Right lobe of liver (tissue), 6 donors: ENCODE results near the gene SCNN1G. TPM values are rescaled to one million over a fixed set of nuclear protein-coding genes. Genes with fewer than 3 reads are reported as not detected.
A peak's percentile ranks its signal among the peaks of the same experiment; 100 is the strongest.

Source experiments
- ATAC-seq, 4 donors: fragments of 200-7000 bp; cut with Tn5 transposase; one replicate each; pipeline ENCODE4 v1.9.1; 2020; ENCODE audit warnings: mild to moderate bottlenecking in 4 of 4, moderate library complexity in 4 of 4
- DNase-seq, 3 donors: peaks; one replicate each; pipeline ENCODE4 v3.0.0-alpha.2; 2020
- H3K27ac ChIP-seq, 3 donors: fragments of 200-600 bp; one replicate each; pipeline ENCODE4 v1.8.0; 2022
- H3K27me3 ChIP-seq, 2 donors: fragments of 200-600 bp; one replicate each; pipeline ENCODE4 v1.8.0; 2022
- H3K36me3 ChIP-seq, 4 donors: fragments of 200-600 bp; sonication (generic) in 1 of 4; one replicate each; pipeline versions ENCODE4 v1.5.1 to v1.8.0; 2017 to 2022; ENCODE audit warnings: control low read depth in 1 of 4
- H3K4me1 ChIP-seq, 4 donors: fragments of 200-600 bp; sonication (generic) in 1 of 4; one replicate each; pipeline versions ENCODE4 v1.5.1 to v1.8.0; 2017 to 2022; ENCODE audit warnings: control low read depth in 1 of 4
- H3K4me3 ChIP-seq, 3 donors: fragments of 200-600 bp; one replicate each; pipeline ENCODE4 v1.8.0; 2022
- H3K9me3 ChIP-seq, 4 donors: fragments of 200-600 bp; sonication (generic) in 1 of 4; one replicate each; pipeline versions ENCODE4 v1.5.1 to v1.8.0; 2017 to 2022; ENCODE audit warnings: control low read depth in 1 of 4
- CTCF ChIP-seq, 4 donors: fragments of 200-600 bp in 3 of 4; fragments of 450-650 bp in 1 of 4; IDR thresholded peaks; one replicate each; pipeline versions ENCODE4 v1.5.1 to v1.8.0; 2016 to 2022; ENCODE audit warnings: antibody characterized with exemption in 4 of 4, mild to moderate bottlenecking in 2 of 4
- POLR2A ChIP-seq: fragments of 450-650 bp; IDR thresholded peaks from one replicate; pipeline ENCODE4 v1.6.1; 2017; ENCODE audit warnings: antibody characterized with exemption, mild to moderate bottlenecking
- WGBS: methylation state at CpG from one replicate; pipeline ENCODE4 v1.1.6; 2018; ENCODE audit warnings: low coverage, low lambda C conversion rate; ENCODE audit not compliant: insufficient coverage; ENCODE audit errors: missing lambda C conversion rate; 5-methylcytosine and 5-hydroxymethylcytosine counted together
- intact Hi-C, 2 donors: fragments of 100-400 bp; cut with DNase I; formaldehyde crosslinking; loops; one replicate each; pipeline versions ENCODE4 v1.11.2 to v1.14.1; 2022
- total RNA-seq, 6 experiments: library from RNA; depleted of rRNA in 2 of 6; stranded (reverse); fragments of >200 nt in 2 of 6; fragmentation: NEBNext Ultra II Directional in 3 of 6; extraction: Animal tissue kit (Norgen Biotek cat#: 25700) in 3 of 6; gene quantifications; one replicate each; pipeline versions ENCODE4 v1.1.0 to v1.2.4, GENCODE V29; 2016 to 2023
- donor health status: DM: no; HTN: yes; CAD: no.
- donor health status: DM: no; HTN: no; CAD: no.
- donor health status: DM: no; HTN: no; CAD: no.
- donor health status: DM: no; HTN: yes; CAD: no.
- donor health status: DM: no; HTN: yes; CAD: no.

The SCNN1G gene
- total RNA-seq, 6 experiments from 2014 or later: not detected

DNA sequence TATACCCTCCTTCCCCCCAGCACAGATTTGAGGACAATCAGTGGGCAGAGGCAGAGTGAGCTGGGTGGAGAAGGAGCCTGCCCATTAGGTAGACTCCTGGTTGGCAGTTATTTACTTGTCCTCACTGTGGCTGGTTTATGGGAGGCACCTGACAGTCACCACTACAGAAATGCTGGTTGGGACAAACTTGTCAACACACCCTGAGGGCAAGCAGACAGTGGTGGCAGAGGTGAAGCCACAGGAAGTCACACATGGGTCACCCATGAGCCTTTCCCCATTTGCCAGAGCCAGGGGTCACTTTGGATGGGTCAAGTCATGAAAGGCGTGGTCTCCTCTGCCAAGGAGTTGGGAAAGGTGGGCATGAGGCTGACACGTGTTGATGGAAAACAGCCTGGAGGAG lies 6.4 kb downstream of the SCNN1G start:
- Histone ChIP-seq H3K36me3 (no peaks in the 10 kb centered on the region), H3K27me3 (no peaks in the 10 kb centered on the region), H3K4me3 (no peak overlapping the region), H3K9me3 (no peaks in the 10 kb centered on the region), H3K27ac (no peak overlapping the region), H3K4me1 (no peaks in the 10 kb centered on the region)
- ATAC-seq (no peak), DNase-seq (no peak)
- WGBS: 40% methylated on average over 2 of the region's 2 CpGs
- intact Hi-C loops: loop anchor here (10.0 kb wide), 1 partner anchor 246 kb away; no protein-coding TSS in a partner anchor
- TF ChIP-seq CTCF (IDR thresholded peaks at IDR 0.05): no peak
- TF ChIP-seq POLR2A: no peak

GRCh38 chr16:23194497-23195221 lies 12.1 kb downstream of the SCNN1G start:
- Histone ChIP-seq H3K4me3 (no peak overlapping the region), H3K27ac (no peak overlapping the region), H3K36me3 (no peaks in the 10 kb centered on the region), H3K27me3 (no peaks in the 10 kb centered on the region), H3K9me3 (no peaks in the 10 kb centered on the region), H3K4me1 (no peaks in the 10 kb centered on the region)
- TF ChIP-seq CTCF (IDR thresholded peaks at IDR 0.05): no peak
- no peak for TF ChIP-seq POLR2A
- ATAC-seq (peak in 1 of 4 donors; percentile 66), DNase-seq (no peak)
- intact Hi-C loops: loop anchor here in 1 of 2 donors (10.0 kb wide), 1 partner anchor 300 kb away; no protein-coding TSS in a partner anchor
- WGBS: 52% methylated on average over 8 of the region's 9 CpGs

DNA sequence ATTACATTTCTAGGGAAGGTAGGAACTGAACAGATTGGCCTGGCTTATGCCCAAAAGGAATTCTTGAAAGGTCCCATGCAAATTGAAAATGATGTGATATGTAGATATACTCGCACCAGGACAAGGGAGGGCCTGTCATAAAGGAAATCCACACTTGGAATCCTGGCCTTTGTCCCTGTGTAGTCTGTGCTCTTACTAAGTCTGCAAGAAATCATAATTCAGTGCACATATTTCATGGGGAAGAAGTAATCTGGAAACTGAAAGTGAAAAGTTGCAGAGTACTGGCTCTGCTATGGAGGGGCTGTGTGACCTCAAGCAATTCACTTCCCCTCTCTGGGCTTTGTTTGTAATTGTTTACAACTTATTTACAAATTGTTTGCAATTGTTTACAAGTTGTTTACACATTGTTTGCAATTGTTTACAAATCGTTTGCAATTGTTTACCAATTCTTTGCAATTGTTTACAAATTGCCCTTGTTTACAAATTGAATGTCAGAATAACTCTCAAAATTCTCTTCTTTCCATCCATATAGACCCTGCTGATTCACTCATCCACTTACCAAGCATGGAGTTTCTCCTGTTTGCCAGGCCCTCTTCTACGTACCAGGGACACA lies 12.9 kb downstream of the SCNN1G start:
- no peaks in the 10 kb centered on the region for H3K36me3 ChIP-seq
- ATAC-seq (peak in 3 of 4 donors; percentile 34 to 56 (median 50)), DNase-seq (no peak)
- H3K9me3 ChIP-seq: no peaks in the 10 kb centered on the region
- H3K27me3 ChIP-seq: no peaks in the 10 kb centered on the region
- no peak overlapping the region for H3K27ac ChIP-seq
- intact Hi-C loops: loop anchor here in 1 of 2 donors (10.0 kb wide), 1 partner anchor 301 kb away; no protein-coding TSS in a partner anchor
- TF ChIP-seq CTCF (IDR thresholded peaks at IDR 0.05): no peak
- TF ChIP-seq POLR2A: no peak
- H3K4me1 ChIP-seq: no peaks in the 10 kb centered on the region
- WGBS: 35% methylated on average over 3 of the region's 3 CpGs
- H3K4me3 ChIP-seq: no peak overlapping the region

DNA sequence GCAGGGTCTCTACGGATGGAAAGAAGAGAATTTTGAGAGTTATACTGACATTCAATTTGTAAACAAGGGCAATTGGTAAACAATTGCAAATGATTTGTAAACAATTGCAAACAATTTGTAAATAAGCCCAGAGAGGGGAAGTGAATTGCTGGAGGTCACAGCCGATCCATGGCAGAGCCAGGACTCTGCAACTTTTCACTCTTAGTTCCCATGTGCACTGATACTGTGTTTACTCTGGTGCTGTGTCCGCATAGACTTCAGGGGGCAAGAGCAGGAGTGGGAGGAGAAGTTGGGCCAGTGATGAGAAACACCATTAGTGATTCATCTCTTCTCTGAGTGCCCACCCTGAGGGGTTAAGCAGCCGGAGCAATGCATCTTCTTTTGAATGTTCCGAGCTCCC lies 14.0 kb downstream of the SCNN1G start:
- 24% methylated on average over 5 of the region's 5 CpGs for WGBS
- Histone ChIP-seq H3K36me3 (no peaks in the 10 kb centered on the region), H3K9me3 (no peaks in the 10 kb centered on the region), H3K27me3 (no peaks in the 10 kb centered on the region), H3K4me3 (no peak overlapping the region), H3K4me1 (no peaks in the 10 kb centered on the region), H3K27ac (no peak overlapping the region)
- intact Hi-C loops: loop anchor here in 1 of 2 donors (10.0 kb wide), 1 partner anchor 302 kb away; no protein-coding TSS in a partner anchor
- DNase-seq (no peak), ATAC-seq (no peak)
- TF ChIP-seq CTCF (IDR thresholded peaks at IDR 0.05) (no peak), POLR2A (no peak)
